ENCODE data around the gene GIGYF2. TPM values are rescaled to one million over a fixed set of nuclear protein-coding genes. Genes with fewer than 3 reads are reported as not detected.

GIGYF2 gene
- total and polyA plus RNA-seq, 2 of the 4 experiments (the other 2 are of a cell fraction), result 14.7 to 66.0 TPM

DNA sequence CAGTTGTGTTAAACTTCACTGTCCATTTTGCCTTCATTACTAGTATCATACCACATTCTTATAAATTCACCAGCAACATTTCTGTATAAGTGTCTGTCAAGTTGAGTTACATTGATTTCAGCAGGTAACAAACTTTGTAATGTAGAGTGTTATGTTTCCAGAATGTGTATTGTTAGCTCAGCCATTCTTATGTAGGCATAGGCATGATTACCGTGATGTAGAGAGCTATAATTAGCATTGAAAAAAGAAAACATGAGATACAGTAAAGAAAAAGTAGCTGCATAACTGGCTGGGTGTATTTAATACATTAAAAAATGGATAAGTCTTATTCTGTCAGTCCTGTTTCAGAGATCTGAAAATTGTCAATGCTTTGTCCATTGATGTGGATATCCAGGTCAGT, 70.7 kb downstream of the GIGYF2 start:
- no CpG with 5 or more reads among the region's 1 CpG for WGBS, 2 experiments (ENCODE audit: extremely low coverage in 2 of 2, insufficient read length in 1 of 2)
- Histone ChIP-seq H3K4me2 (ENCODE audit: low read depth, low read length) (no peak overlapping the region), H2BK15ac (ENCODE audit: low read depth, low read length) (no peak overlapping the region), H3K9me1 (ENCODE audit: insufficient read depth, low read length) (peaks cover 6% of the 10 kb centered on the region), H3K27ac (ENCODE audit: insufficient read depth, low read length) (no peak overlapping the region), H2AK5ac (ENCODE audit: low read depth, low read length) (no peak overlapping the region), H3K9ac (ENCODE audit: low read depth, low read length) (no peak overlapping the region), H4K20me1 (ENCODE audit: insufficient read depth, low read length) (peaks cover 4% of the 10 kb centered on the region; the same call in 1 of the 2 replicates), H3K56ac (ENCODE audit: extremely low read depth, insufficient read depth, low read length) (no peak overlapping the region), H2BK120ac (ENCODE audit: low read depth, low read length) (no peak overlapping the region), H3K23ac (ENCODE audit: low read depth, low read length) (no peak overlapping the region), H2BK5ac (ENCODE audit: low read depth, low read length, poor library complexity, severe bottlenecking) (no peak overlapping the region), H3K9me3 (ENCODE audit: control insufficient read depth, insufficient read depth, low read length) (no peaks in the 10 kb centered on the region), H3K79me1 (ENCODE audit: low read depth in 1 of 2, low read length in 2 of 2) (peaks cover 12 to 14% of the 10 kb centered on the region in 2 experiments), H2BK20ac (ENCODE audit: low read depth, low read length) (no peak overlapping the region), H3K4me1 (ENCODE audit: control insufficient read depth, insufficient read depth, low read length) (peaks cover 2% of the 10 kb centered on the region; the same call in 1 of the 2 replicates), H3K36me3 (ENCODE audit: control insufficient read depth, insufficient read depth, low read length) (peaks cover 17% of the 10 kb centered on the region), H3K4me3 (ENCODE audit: insufficient read depth, low read depth, low read length) (no peak overlapping the region), H2AK9ac (replicated peaks; ENCODE audit: low read depth, low read length, poor library complexity) (no peak overlapping the region), H3K14ac (replicated peaks; ENCODE audit: low read depth, low read length) (no peak overlapping the region), H3K4ac (ENCODE audit: low read depth, low read length) (no peak overlapping the region), H4K91ac (ENCODE audit: insufficient read depth, low read depth, low read length) (no peak overlapping the region), H4K8ac (ENCODE audit: low read depth in 2 of 2, low read length in 2 of 2) (no peak overlapping the region), H2AFZ (replicated peaks; ENCODE audit: low read length, poor library complexity) (no peak overlapping the region), H3K27me3 (ENCODE audit: control insufficient read depth, insufficient read depth, low read length) (no peaks in the 10 kb centered on the region), H3K18ac (ENCODE audit: low read depth, low read length) (no peak overlapping the region), H4K5ac (ENCODE audit: low read depth, low read length) (no peak overlapping the region)
- dilution Hi-C loops (cut with HindIII; ENCODE audit: low sequenced_read_pairs, unreplicated experiment), result no loop called here
- TF ChIP-seq ELK1 (IDR thresholded peaks at IDR 0.05; ENCODE audit: borderline replicate concordance, low read depth, low read length) (no peak), USF2 (IDR thresholded peaks at IDR 0.05; ENCODE audit: low read depth, low read length) (no peak), MAFK (IDR thresholded peaks at IDR 0.05; ENCODE audit: low read depth, low read length) (no peak), CTCF (conservative IDR thresholded peaks at IDR 0.05; ENCODE audit: low read depth, low read length) (no peak), CEBPB (IDR thresholded peaks at IDR 0.05; ENCODE audit: low read depth, low read length) (no peak), POLR2A (IDR thresholded peaks at IDR 0.05; ENCODE audit: low read depth, low read length) (no peak), MAZ (IDR thresholded peaks at IDR 0.05; ENCODE audit: borderline replicate concordance, low read depth, low read length) (no peak), RAD21 (IDR thresholded peaks at IDR 0.05; ENCODE audit: low read length) (no peak), CHD1 (IDR thresholded peaks at IDR 0.05; ENCODE audit: low read depth, low read length) (no peak), RCOR1 (IDR thresholded peaks at IDR 0.05; ENCODE audit: insufficient replicate concordance, low read length) (no peak), SMC3 (IDR thresholded peaks at IDR 0.05; ENCODE audit: low read depth, low read length) (no peak), RFX5 (IDR thresholded peaks at IDR 0.05; ENCODE audit: low read depth, low read length) (no peak), BHLHE40 (IDR thresholded peaks at IDR 0.05; ENCODE audit: low read depth, low read length) (no peak), MXI1 (IDR thresholded peaks at IDR 0.05; ENCODE audit: borderline replicate concordance, low read depth, low read length) (no peak), NFE2L2 (IDR thresholded peaks at IDR 0.05; ENCODE audit: low read depth, low read length) (no peak), FOS (IDR thresholded peaks at IDR 0.05; ENCODE audit: low read depth, low read length) (no peak)
- CTCF ChIA-PET, result no interaction called here
- POLR2A ChIA-PET (ENCODE audit: unreplicated experiment), result no interaction called here
- ATAC-seq (ENCODE audit: low read depth), result no peak
- intact Hi-C loops (cut with micrococcal nuclease), result no loop called here
- no TSS peak for BruUV-seq (replicated peaks)
- in situ Hi-C loops (cut with MboI; ENCODE audit: low sequenced_read_pairs), result no loop called here
- no peak for DNase-seq

All from IMR-90 (cell line).